PFSK-1 (cell line): ENCODE data around the gene SDC4.

Source experiments
- FOXP2 ChIP-seq: optimal IDR thresholded peaks from 2 replicates; pipeline ENCODE3; 2011; ENCODE audit warnings: borderline replicate concordance, control low read depth, inconsistent platforms; ENCODE audit not compliant: insufficient read depth; ENCODE audit errors: extremely low read length, extremely low read depth
- POLR2AphosphoS5 ChIP-seq: IDR thresholded peaks from 2 replicates; pipeline ENCODE4 v1.6.1; 2012; ENCODE audit warnings: low read depth, mild to moderate bottlenecking, control low read depth, low read length, moderate library complexity
- SIN3A ChIP-seq: IDR thresholded peaks from 2 replicates; pipeline ENCODE4 v1.6.1; 2012; ENCODE audit warnings: mild to moderate bottlenecking, low read length, moderate library complexity, borderline replicate concordance; ENCODE audit not compliant: insufficient read depth
- TAF1 ChIP-seq: IDR thresholded peaks from 2 replicates; pipeline ENCODE4 v1.6.1; 2012; ENCODE audit warnings: low read length, control low read depth, borderline replicate concordance; ENCODE audit not compliant: insufficient read depth
- TF ChIP-seq, protein P1 (sequence below), 2 experiments: IDR thresholded peaks; 2 replicates each; pipeline versions ENCODE4 v1.6.1 to v1.8.0; 2011 to 2012; ENCODE audit warnings: low read depth in 2 of 2, low read length in 2 of 2, control low read depth in 1 of 2, inconsistent platforms in 1 of 2, mild to moderate bottlenecking in 1 of 2, moderate library complexity in 1 of 2; ENCODE audit not compliant: insufficient read depth in 1 of 2

Gene SDC4

DNA sequence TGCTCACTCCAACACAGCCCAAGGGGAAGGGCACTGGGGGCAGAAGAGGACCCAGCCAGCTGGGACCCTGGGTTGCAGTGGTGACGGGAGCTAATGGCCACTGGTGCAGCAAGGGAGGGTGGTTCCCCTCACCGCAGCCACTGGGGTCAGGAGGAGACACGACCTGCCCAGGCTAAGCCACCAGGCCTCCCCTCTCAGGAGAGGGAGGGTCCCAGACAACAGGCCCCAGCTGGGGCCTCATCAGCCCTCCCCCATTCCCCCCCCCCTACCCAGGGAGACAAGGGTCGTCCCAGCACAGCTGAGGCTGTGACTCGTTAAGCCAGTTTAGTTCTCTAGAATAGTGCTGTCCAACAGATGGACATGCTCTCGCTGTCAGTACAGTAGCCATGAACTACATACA is 22.9 kb downstream of the SDC4 start:
- TF ChIP-seq FOXP2 (no peak), POLR2AphosphoS5 (no peak), SIN3A (no peak), TAF1 (no peak)
- TF ChIP-seq, protein P1, sequence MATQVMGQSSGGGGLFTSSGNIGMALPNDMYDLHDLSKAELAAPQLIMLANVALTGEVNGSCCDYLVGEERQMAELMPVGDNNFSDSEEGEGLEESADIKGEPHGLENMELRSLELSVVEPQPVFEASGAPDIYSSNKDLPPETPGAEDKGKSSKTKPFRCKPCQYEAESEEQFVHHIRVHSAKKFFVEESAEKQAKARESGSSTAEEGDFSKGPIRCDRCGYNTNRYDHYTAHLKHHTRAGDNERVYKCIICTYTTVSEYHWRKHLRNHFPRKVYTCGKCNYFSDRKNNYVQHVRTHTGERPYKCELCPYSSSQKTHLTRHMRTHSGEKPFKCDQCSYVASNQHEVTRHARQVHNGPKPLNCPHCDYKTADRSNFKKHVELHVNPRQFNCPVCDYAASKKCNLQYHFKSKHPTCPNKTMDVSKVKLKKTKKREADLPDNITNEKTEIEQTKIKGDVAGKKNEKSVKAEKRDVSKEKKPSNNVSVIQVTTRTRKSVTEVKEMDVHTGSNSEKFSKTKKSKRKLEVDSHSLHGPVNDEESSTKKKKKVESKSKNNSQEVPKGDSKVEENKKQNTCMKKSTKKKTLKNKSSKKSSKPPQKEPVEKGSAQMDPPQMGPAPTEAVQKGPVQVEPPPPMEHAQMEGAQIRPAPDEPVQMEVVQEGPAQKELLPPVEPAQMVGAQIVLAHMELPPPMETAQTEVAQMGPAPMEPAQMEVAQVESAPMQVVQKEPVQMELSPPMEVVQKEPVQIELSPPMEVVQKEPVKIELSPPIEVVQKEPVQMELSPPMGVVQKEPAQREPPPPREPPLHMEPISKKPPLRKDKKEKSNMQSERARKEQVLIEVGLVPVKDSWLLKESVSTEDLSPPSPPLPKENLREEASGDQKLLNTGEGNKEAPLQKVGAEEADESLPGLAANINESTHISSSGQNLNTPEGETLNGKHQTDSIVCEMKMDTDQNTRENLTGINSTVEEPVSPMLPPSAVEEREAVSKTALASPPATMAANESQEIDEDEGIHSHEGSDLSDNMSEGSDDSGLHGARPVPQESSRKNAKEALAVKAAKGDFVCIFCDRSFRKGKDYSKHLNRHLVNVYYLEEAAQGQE (IDR thresholded peaks at IDR 0.05; ENCODE audit: insufficient read depth in 1 of 2, low read depth in 2 of 2, low read length in 2 of 2): no peak

DNA sequence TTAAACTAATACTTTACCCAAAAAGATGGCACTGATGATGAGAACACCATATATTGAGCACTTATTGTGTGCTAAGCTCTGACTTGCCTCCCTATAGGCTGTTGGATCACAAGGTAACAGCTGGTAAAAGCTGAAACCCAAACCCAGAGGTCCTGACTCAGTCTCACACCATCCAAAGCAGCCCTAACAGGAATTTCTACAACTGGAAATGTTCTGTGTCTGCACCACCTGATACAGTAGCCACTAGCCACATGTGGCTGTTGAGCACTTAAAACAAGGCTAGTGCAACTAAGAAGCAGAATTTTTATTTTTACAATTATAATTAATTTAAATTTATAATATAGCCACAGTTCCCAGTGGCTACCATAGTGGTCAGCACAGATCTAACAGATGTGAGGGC is 24.5 kb downstream of the SDC4 start:
- TF ChIP-seq, protein P1 (IDR thresholded peaks at IDR 0.05; ENCODE audit: insufficient read depth in 1 of 2, low read depth in 2 of 2, low read length in 2 of 2): no peak
- TF ChIP-seq POLR2AphosphoS5: no peak
- TF ChIP-seq TAF1: no peak
- no peak for TF ChIP-seq SIN3A
- no peak for TF ChIP-seq FOXP2

DNA sequence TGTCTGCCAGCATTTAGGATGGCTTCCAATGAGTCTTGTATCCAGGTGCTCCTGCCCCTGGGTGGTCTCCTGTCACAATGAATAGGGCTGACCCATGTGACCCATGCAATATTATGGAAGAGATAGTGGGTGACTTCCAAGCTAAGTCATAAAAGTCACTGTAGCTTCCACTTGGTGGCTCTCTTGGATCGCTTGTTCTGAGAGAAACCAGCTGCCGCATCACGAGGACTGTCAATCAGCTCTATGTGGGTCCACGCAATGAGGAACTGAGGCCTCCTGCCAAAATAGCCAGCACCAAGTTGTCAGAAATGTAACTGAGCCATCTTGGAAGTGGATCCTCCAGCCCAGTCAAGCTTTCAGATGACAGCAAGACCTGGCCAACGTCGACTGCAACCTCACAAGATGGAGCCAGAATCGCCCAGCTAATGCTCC is 25.3 kb downstream of the SDC4 start:
- TF ChIP-seq TAF1: no peak
- TF ChIP-seq, protein P1 (IDR thresholded peaks at IDR 0.05; ENCODE audit: insufficient read depth in 1 of 2, low read depth in 2 of 2, low read length in 2 of 2): no peak

DNA sequence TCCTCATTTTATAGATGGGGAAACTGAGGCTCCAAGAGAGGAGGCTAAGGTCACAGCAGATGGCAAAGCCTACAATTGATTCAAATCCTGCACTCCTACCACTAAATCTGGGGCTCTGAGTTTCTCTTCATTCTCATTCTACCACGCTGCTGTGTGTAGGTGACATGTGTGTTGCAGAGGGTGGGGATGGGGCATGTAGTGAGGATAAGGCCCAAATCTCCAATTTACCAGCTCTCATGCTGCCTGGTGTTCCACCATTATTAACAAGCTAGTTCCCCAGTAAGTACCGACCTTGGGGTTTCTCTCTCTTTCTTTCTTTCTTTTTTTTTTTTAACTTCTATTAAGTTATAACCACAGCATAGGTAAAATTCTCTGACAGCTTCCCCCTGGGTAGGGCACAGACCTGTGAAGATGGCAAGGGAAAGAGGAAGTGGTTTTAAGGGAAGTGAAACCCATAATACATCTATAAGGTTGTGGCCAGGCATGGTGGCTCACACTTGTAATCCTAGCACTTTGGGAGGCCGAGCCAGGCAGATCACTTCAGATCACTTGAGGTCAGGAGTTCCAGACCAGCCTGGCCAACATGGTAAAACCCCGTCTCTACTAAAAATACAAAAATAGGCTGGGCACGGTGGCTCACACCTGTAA is 27.2 kb downstream of the SDC4 start:
- TF ChIP-seq FOXP2 (no peak), TAF1 (no peak), SIN3A (no peak), POLR2AphosphoS5 (no peak)
- TF ChIP-seq, protein P1 (IDR thresholded peaks at IDR 0.05; ENCODE audit: insufficient read depth in 1 of 2, low read depth in 2 of 2, low read length in 2 of 2): no peak

DNA sequence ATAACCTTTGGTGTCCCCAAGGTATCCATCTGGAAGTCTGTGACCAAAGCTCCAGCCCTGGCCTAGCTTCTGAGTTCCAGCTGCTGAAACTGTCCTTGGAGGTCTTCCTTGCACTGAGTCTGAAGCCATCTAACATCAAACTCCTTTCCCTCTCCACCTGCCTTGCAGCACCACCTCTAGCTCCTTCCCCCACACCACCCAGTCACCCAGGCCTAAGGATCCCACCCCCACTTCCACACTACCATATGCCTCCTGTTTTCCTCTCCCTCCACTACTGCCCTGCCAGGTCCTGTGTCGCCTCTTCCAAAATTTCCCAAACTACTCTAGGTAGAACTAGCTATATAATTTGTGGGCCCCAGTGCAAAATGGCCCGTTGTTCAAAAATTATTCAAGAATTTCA is 29.3 kb downstream of the SDC4 start:
- TF ChIP-seq SIN3A (no peak), POLR2AphosphoS5 (no peak), TAF1 (no peak), FOXP2 (no peak)
- TF ChIP-seq, protein P1 (IDR thresholded peaks at IDR 0.05; ENCODE audit: insufficient read depth in 1 of 2, low read depth in 2 of 2, low read length in 2 of 2): no peak
